Panc1 (cell line): ENCODE data around the gene FSTL4. TPM values are rescaled to one million over a fixed set of nuclear protein-coding genes. Genes with fewer than 3 reads are reported as not detected.

Experiments used
- ATAC-seq: fragments of 200-7000 bp; cut with Tn5 transposase; 2 replicates; pipeline ENCODE4 v1.9.1; 2020; ENCODE audit warnings: mild to moderate bottlenecking, moderate library complexity
- BruUV-seq: library from RNA; stranded (reverse); fragments of 400-500 nt; replicated peaks from 2 replicates; lab custom pipeline; 2021; lab: Mats Ljungman, UMichigan
- CTCF ChIA-PET: fragments of 300-600 bp; sonication (Branson Sonifier 250); formaldehyde crosslinking; loops from one replicate; lab custom pipeline; 2022; ENCODE audit warnings: antibody characterized with exemption; lab: Charles Lee
- POLR2A ChIA-PET: fragments of 300-600 bp; sonication (Branson Sonifier 250); formaldehyde crosslinking; loops from one replicate; lab custom pipeline; 2022; ENCODE audit warnings: antibody characterized with exemption; lab: Charles Lee
- DNase-seq: peaks from one replicate; pipeline ENCODE4 v3.0.0-alpha.2; 2010; ENCODE audit warnings: low read depth, low spot score
- H3K27ac ChIP-seq: 2 replicates; pipeline ENCODE4 v1.5.1; 2011; ENCODE audit warnings: mild to moderate bottlenecking, low read length, inconsistent platforms
- H3K27me3 ChIP-seq: fragments of 200-500 bp; sonication (Bioruptor generic); 2 replicates; pipeline ENCODE4 v1.6.0; 2014; ENCODE audit warnings: low read length, inconsistent platforms; ENCODE audit not compliant: control insufficient read depth, insufficient read depth
- H3K36me3 ChIP-seq: fragments of 200-500 bp; sonication (Bioruptor generic); 2 replicates; pipeline ENCODE4 v1.5.1; 2014; ENCODE audit warnings: inconsistent platforms, mild to moderate bottlenecking, low read length, moderate library complexity; ENCODE audit not compliant: control insufficient read depth, insufficient read depth
- H3K4me1 ChIP-seq: 2 replicates; pipeline ENCODE4 v1.5.1; 2011; ENCODE audit warnings: inconsistent platforms, mild to moderate bottlenecking, low read length, moderate library complexity; ENCODE audit not compliant: control insufficient read depth, insufficient read depth
- H3K4me3 ChIP-seq, 2 experiments: 2 replicates each; pipeline ENCODE4 v1.5.1; 2011 to 2012; ENCODE audit warnings: low read depth in 2 of 2, low read length in 2 of 2, mild to moderate bottlenecking in 2 of 2, inconsistent platforms in 1 of 2, moderate library complexity in 1 of 2
- H3K9me3 ChIP-seq: fragments of 200-500 bp; sonication (Bioruptor generic); 2 replicates; pipeline ENCODE4 v1.5.1; 2014; ENCODE audit warnings: low read depth, mild to moderate bottlenecking, inconsistent platforms, low read length, moderate library complexity; ENCODE audit not compliant: control insufficient read depth, insufficient read depth
- CTCF ChIP-seq: fragments of 450-650 bp; IDR thresholded peaks from 2 replicates; pipeline ENCODE4 v1.5.1; 2017; ENCODE audit warnings: mild to moderate bottlenecking
- POLR2AphosphoS5 ChIP-seq: IDR thresholded peaks from 2 replicates; pipeline ENCODE4 v1.6.1; 2012; ENCODE audit warnings: mild to moderate bottlenecking, low read depth, low read length, moderate library complexity
- REST ChIP-seq, 2 experiments: IDR thresholded peaks; 2 replicates each; pipeline ENCODE4 v1.6.1; 2011 to 2012; ENCODE audit warnings: low read depth in 2 of 2, control low read depth in 1 of 2, low read length in 1 of 2, mild to moderate bottlenecking in 1 of 2, moderate library complexity in 1 of 2; ENCODE audit not compliant: insufficient read depth in 1 of 2
- SIN3A ChIP-seq: IDR thresholded peaks from 2 replicates; pipeline ENCODE4 v1.6.1; 2012; ENCODE audit warnings: low read depth, mild to moderate bottlenecking, low read length, moderate library complexity, borderline replicate concordance; ENCODE audit not compliant: insufficient read depth
- TCF7L2 ChIP-seq: IDR thresholded peaks from 2 replicates; pipeline ENCODE4 v1.6.1; 2011; ENCODE audit warnings: mild to moderate bottlenecking, low read depth, low read length, inconsistent platforms
- in situ Hi-C: cut with HindIII; loops from 2 replicates; pipeline ENCODE4 v1.10.0; 2016; ENCODE audit warnings: low sequenced_read_pairs, low pct_unique_long_range_greater_than_20kb
- intact Hi-C: fragments of 100-400 bp; cut with micrococcal nuclease; formaldehyde crosslinking; loops from one replicate; pipeline ENCODE4 v1.10.0; 2022; ENCODE audit not compliant: unreplicated experiment
- total RNA-seq: library from RNA; stranded (reverse); gene quantifications from one replicate; pipeline ENCODE4 v1.2.1, GENCODE V29; 2021; ENCODE audit not compliant: unreplicated experiment

Gene FSTL4
- total RNA-seq, 1 experiment from 2014 or later, result 0.18 TPM

- H3K27ac ChIP-seq, result no peak overlapping the region
- CTCF ChIA-PET, result no interaction called here
- intact Hi-C loops (no loop called here), in situ Hi-C loops (no loop called here)
- no peaks in the 10 kb centered on the region for H3K4me1 ChIP-seq
- H3K9me3 ChIP-seq, result no peaks in the 10 kb centered on the region
- DNase-seq, result no peak
- no peaks in the 10 kb centered on the region for H3K36me3 ChIP-seq
- no peak for ATAC-seq
- no TSS peak for BruUV-seq
- POLR2A ChIA-PET, result no interaction called here
- no peaks in the 10 kb centered on the region for H3K27me3 ChIP-seq
- no peak overlapping the region for H3K4me3 ChIP-seq
- TF ChIP-seq REST (IDR thresholded peaks at IDR 0.05; ENCODE audit: insufficient read depth in 1 of 2, low read depth in 2 of 2, low read length in 1 of 2), result no peak
- no peak for TF ChIP-seq CTCF
- no peak for TF ChIP-seq POLR2AphosphoS5
- TF ChIP-seq SIN3A, result no peak
Measured at GRCh38 chr5:133358271-133358670, 254.1 kb downstream of the FSTL4 start.

- H3K9me3 ChIP-seq, result no peaks in the 10 kb centered on the region
- no peaks in the 10 kb centered on the region for H3K36me3 ChIP-seq
- in situ Hi-C loops, result no loop called here
- POLR2A ChIA-PET, result no interaction called here
- H3K4me3 ChIP-seq, result no peak overlapping the region
- BruUV-seq, result no TSS peak
- CTCF ChIA-PET, result no interaction called here
- intact Hi-C loops, result no loop called here
- no peak for ATAC-seq
- no peak for TF ChIP-seq REST (IDR thresholded peaks at IDR 0.05; ENCODE audit: insufficient read depth in 1 of 2, low read depth in 2 of 2, low read length in 1 of 2)
- TF ChIP-seq TCF7L2, result no peak
- no peak for TF ChIP-seq POLR2AphosphoS5
- no peak for TF ChIP-seq SIN3A
- TF ChIP-seq CTCF, result no peak
- no peak overlapping the region for H3K27ac ChIP-seq
- DNase-seq, result no peak
- H3K4me1 ChIP-seq, result no peaks in the 10 kb centered on the region
- no peaks in the 10 kb centered on the region for H3K27me3 ChIP-seq
Measured at GRCh38 chr5:133357758-133358157, 254.6 kb downstream of the FSTL4 start.
